WTC11 (cell line): ENCODE data around the gene ADPGK.
A peak's percentile ranks its signal among the peaks of the same experiment; 100 is the strongest.

Experiments
- CREB1 ChIP-seq: sonication (generic); formaldehyde crosslinking; IDR thresholded peaks from 2 replicates; pipeline ENCODE4 v1.8.0; 2023; ENCODE audit warnings: mild to moderate bottlenecking, missing genetic modification reagents
- CREM ChIP-seq: sonication (generic); formaldehyde crosslinking; IDR thresholded peaks from 2 replicates; pipeline ENCODE4 v1.8.1; 2022; ENCODE audit warnings: mild to moderate bottlenecking, missing genetic modification reagents, moderate library complexity
- ELF4 ChIP-seq: sonication (generic); formaldehyde crosslinking; IDR thresholded peaks from 2 replicates; pipeline ENCODE4 v1.8.1; 2022; ENCODE audit warnings: low read depth, mild to moderate bottlenecking, moderate library complexity, missing genetic modification reagents
- FOXJ3 ChIP-seq: sonication (generic); formaldehyde crosslinking; IDR thresholded peaks from 2 replicates; pipeline ENCODE4 v1.9.0; 2021; ENCODE audit warnings: missing genetic modification reagents, mild to moderate bottlenecking, borderline replicate concordance
- NR3C1 ChIP-seq: sonication (generic); formaldehyde crosslinking; conservative IDR thresholded peaks from 2 replicates; pipeline ENCODE4 v1.8.1; 2023; ENCODE audit warnings: low read depth, mild to moderate bottlenecking, missing genetic modification reagents
- RELA ChIP-seq: sonication (generic); formaldehyde crosslinking; IDR thresholded peaks from 2 replicates; pipeline ENCODE4 v1.8.1; 2022; ENCODE audit warnings: missing genetic modification reagents, mild to moderate bottlenecking, borderline replicate concordance
- TEAD1 ChIP-seq: sonication (generic); formaldehyde crosslinking; IDR thresholded peaks from 2 replicates; pipeline ENCODE4 v1.8.0; 2022; ENCODE audit warnings: mild to moderate bottlenecking, missing genetic modification reagents
- ZBTB21 ChIP-seq: sonication (generic); formaldehyde crosslinking; IDR thresholded peaks from 2 replicates; pipeline ENCODE4 v1.8.1; 2023; ENCODE audit warnings: mild to moderate bottlenecking, missing genetic modification reagents, borderline replicate concordance
- TF ChIP-seq, protein P1 (sequence below): sonication (generic); formaldehyde crosslinking; IDR thresholded peaks from 2 replicates; pipeline ENCODE4 v1.8.1; 2023; ENCODE audit warnings: mild to moderate bottlenecking, missing genetic modification reagents, moderate library complexity
- TF ChIP-seq, protein P2 (sequence below): fragments of 200-600 bp; IDR thresholded peaks from 2 replicates; pipeline ENCODE4 v1.8.0; 2022; ENCODE audit warnings: antibody characterized with exemption

DNA sequence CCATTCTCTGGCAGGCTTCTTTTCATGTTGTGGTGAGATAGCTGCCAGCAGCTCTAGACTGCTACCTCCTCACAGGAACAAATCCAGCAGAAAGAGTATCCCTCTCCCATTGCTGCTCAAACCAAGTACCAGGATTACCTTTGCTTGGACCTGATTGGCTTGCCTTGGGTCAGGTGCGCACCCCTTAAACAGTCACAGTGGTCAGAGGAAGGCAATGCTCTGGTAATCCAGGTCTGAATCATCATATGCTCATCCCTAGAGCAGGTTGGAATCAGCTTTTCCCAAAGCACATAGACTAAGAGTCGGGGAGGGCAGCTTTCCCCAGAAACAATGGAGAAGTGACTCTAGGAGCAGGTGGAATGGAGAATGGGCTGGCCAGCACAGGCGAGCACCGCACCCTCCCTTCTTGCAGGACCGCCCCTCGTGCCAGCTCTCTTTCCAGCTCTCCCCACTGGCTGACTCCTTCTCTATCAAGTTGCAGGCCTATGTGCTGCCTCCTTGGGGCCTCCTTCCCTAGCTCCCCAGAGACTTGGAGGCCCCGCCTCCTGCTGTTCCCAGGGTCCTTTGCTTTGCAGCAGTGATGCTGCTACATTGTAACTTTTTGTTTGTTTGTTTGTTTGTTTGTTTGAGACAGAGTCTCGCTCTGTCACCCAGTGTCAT is 29.9 kb upstream of the ADPGK start:
- TF ChIP-seq, protein P1, sequence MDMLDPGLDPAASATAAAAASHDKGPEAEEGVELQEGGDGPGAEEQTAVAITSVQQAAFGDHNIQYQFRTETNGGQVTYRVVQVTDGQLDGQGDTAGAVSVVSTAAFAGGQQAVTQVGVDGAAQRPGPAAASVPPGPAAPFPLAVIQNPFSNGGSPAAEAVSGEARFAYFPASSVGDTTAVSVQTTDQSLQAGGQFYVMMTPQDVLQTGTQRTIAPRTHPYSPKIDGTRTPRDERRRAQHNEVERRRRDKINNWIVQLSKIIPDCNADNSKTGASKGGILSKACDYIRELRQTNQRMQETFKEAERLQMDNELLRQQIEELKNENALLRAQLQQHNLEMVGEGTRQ (CRISPR knock-in tag), result peak; percentile 62
- TF ChIP-seq FOXJ3 (no peak), ZBTB21 (CRISPR knock-in tag) (no peak), CREB1 (CRISPR knock-in tag) (no peak), RELA (no peak), ELF4 (CRISPR knock-in tag) (no peak), NR3C1 (CRISPR knock-in tag) (no peak), TEAD1 (CRISPR knock-in tag) (no peak), CREM (CRISPR knock-in tag) (no peak)
- TF ChIP-seq, protein P2, sequence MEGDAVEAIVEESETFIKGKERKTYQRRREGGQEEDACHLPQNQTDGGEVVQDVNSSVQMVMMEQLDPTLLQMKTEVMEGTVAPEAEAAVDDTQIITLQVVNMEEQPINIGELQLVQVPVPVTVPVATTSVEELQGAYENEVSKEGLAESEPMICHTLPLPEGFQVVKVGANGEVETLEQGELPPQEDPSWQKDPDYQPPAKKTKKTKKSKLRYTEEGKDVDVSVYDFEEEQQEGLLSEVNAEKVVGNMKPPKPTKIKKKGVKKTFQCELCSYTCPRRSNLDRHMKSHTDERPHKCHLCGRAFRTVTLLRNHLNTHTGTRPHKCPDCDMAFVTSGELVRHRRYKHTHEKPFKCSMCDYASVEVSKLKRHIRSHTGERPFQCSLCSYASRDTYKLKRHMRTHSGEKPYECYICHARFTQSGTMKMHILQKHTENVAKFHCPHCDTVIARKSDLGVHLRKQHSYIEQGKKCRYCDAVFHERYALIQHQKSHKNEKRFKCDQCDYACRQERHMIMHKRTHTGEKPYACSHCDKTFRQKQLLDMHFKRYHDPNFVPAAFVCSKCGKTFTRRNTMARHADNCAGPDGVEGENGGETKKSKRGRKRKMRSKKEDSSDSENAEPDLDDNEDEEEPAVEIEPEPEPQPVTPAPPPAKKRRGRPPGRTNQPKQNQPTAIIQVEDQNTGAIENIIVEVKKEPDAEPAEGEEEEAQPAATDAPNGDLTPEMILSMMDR, result no peak
